Heart left ventricle (tissue), 16 donors: ENCODE results near the gene TCL1A. TPM values are rescaled to one million over a fixed set of nuclear protein-coding genes. Genes with fewer than 3 reads are reported as not detected.

Experiments used
- ATAC-seq, 4 donors: fragments of 200-7000 bp; cut with Tn5 transposase; one replicate each; pipeline ENCODE4 v1.9.1; 2020 to 2022; ENCODE audit warnings: moderate library complexity in 4 of 4, mild to moderate bottlenecking in 3 of 4, moderate number of reproducible peaks in 1 of 4
- DNase-seq, 5 donors: peaks; one replicate each; pipeline ENCODE4 v3.0.0-alpha.2; 2020
- H3K27ac ChIP-seq, 12 donors: fragments of 200-600 bp; sonication (generic) in 4 of 12; one replicate each; pipeline versions ENCODE4 v1.5.0 to v1.8.0; 2016 to 2022; ENCODE audit warnings: mild to moderate bottlenecking in 2 of 12
- H3K27me3 ChIP-seq, 9 donors: fragments of 200-600 bp; sonication (generic) in 2 of 9; one replicate each; pipeline versions ENCODE4 v1.5.1 to v1.8.0; 2016 to 2022; ENCODE audit warnings: mild to moderate bottlenecking in 3 of 9
- H3K36me3 ChIP-seq, 9 donors: fragments of 200-600 bp; sonication (generic) in 2 of 9; one replicate each; pipeline versions ENCODE4 v1.5.0 to v1.8.0; 2018 to 2022; ENCODE audit warnings: mild to moderate bottlenecking in 2 of 9
- H3K4me1 ChIP-seq, 12 donors: fragments of 200-600 bp; sonication (generic) in 4 of 12; one replicate each; pipeline versions ENCODE4 v1.5.0 to v1.8.0; 2016 to 2022; ENCODE audit warnings: mild to moderate bottlenecking in 3 of 12
- H3K4me3 ChIP-seq, 12 donors: fragments of 200-600 bp; sonication (generic) in 4 of 12; one replicate each; pipeline versions ENCODE4 v1.5.0 to v1.8.0; 2017 to 2022; ENCODE audit warnings: mild to moderate bottlenecking in 9 of 12, moderate library complexity in 4 of 12
- H3K9me3 ChIP-seq, 12 donors: fragments of 200-600 bp; sonication (generic) in 4 of 12; one replicate each; pipeline versions ENCODE4 v1.5.0 to v1.8.0; 2016 to 2022; ENCODE audit warnings: mild to moderate bottlenecking in 1 of 12
- POLR2A ChIP-seq, 2 donors: fragments of 450-650 bp; IDR thresholded peaks; one replicate each; pipeline ENCODE4 v1.6.1; 2017; ENCODE audit warnings: antibody characterized with exemption in 2 of 2, mild to moderate bottlenecking in 2 of 2, moderate library complexity in 2 of 2
- WGBS, 4 donors: extraction: QIAGEN DNeasy Blood & Tissue Kit in 2 of 4; methylation state at CpG; one replicate each; pipeline versions ENCODE4 v1.1.5 to v1.1.7; 2013 to 2018; 5-methylcytosine and 5-hydroxymethylcytosine counted together
- intact Hi-C, 10 donors: fragments of 100-400 bp; cut with DNase I; formaldehyde crosslinking; loops; one replicate each; pipeline versions ENCODE4 v1.11.1 to v1.14.2; 2022
- polyA plus RNA-seq, 2 donors: library from polyadenylated mRNA; stranded (reverse); fragments of 200-250 nt; gene quantifications; one replicate each; pipeline ENCODE4 v1.2.3, GENCODE V29; 2013
- total RNA-seq, 9 donors: library from RNA; depleted of rRNA in 2 of 9; stranded (reverse); fragments of >200 nt in 2 of 9; fragmentation: NEBNext Ultra II Directional in 3 of 9; extraction: Animal tissue kit (Norgen Biotek cat#: 25700) in 3 of 9; gene quantifications; one replicate each; pipeline versions ENCODE4 v1.1.0 to v1.2.4, GENCODE V29; 2016 to 2023
- TF ChIP-seq, protein P1 (sequence below), 12 donors: fragments of 200-600 bp; sonication (generic) in 4 of 12; IDR thresholded peaks; one replicate each; pipeline versions ENCODE4 v1.5.0 to v1.8.0; 2018 to 2022; ENCODE audit warnings: antibody characterized with exemption in 12 of 12, mild to moderate bottlenecking in 5 of 12
- donor health status: ischemic (EF 13 %, LVEDD 7.1; RV severe dilation, severe dysfunction).
- donor health status: healthy with polysubstance abuse.
- donor health status: DM: no; HTN: yes; CAD: no.
- donor health status: DM: no; HTN: no; CAD: no.
- donor health status: ischemic (EF 25% LVEDD 6.9; RV normal size, moderate dysfunction).
- donor health status: ischemic (EF 25% LVEDD 5.7; RV mildly dilated, moderate dysfunction).
- donor health status: healthy.
- donor health status: DM: yes; HTN: yes; CAD: no.
- donor health status: ischemic (EF 35%, LVEDD 5.7; RV mildly dilated, moderate dysfunction).
- donor health status: nonischemic (EF 11% LVEDD 7.7; RV severe dilation, severe dysfunction).
- donor health status: DM: yes; HTN: yes; CAD: no.
- donor health status: PGD.
- donor health status: ischemic (EF 29% LVEDD 5.4; RV normal size, mild dysfunction).
- donor health status: nonischemic (EF 23%, LVEDD 6.1; RV moderate dilation, normal function).

The TCL1A gene
- total and polyA plus RNA-seq, 11 donors, result 0.26 TPM; not detected in 10

DNA sequence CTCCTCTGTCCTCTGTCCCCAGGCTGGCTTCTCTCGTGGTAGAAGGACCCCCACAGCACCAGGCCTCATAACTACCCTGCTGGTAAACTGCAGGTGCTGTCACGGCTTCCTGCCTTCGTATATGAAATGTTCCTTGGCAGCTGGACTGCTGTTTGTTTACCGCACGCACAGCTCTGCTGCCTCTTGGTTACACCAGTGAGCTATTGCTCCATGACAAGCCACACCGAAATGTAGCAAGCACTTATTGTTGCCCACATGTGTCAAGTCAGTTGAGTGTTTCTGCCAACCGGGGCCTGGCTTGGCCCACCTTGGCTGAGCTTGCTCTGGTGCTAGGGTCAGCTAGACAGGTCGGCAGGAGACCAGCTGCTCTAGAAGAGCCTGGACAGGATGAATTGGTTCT is 49.4 kb downstream of the TCL1A start:
- intact Hi-C loops, result no loop called here
- Histone ChIP-seq H3K27ac (no peak overlapping the region), H3K36me3 (no peaks in the 10 kb centered on the region), H3K4me1 (peaks cover 0 to 6% (median 0%) of the 10 kb centered on the region in 12 donors), H3K27me3 (peaks cover 0 to 38% (median 11%) of the 10 kb centered on the region in 9 donors), H3K9me3 (no peaks in the 10 kb centered on the region), H3K4me3 (no peak overlapping the region)
- no peak for TF ChIP-seq POLR2A (IDR thresholded peaks at IDR 0.05)
- TF ChIP-seq, protein P1, sequence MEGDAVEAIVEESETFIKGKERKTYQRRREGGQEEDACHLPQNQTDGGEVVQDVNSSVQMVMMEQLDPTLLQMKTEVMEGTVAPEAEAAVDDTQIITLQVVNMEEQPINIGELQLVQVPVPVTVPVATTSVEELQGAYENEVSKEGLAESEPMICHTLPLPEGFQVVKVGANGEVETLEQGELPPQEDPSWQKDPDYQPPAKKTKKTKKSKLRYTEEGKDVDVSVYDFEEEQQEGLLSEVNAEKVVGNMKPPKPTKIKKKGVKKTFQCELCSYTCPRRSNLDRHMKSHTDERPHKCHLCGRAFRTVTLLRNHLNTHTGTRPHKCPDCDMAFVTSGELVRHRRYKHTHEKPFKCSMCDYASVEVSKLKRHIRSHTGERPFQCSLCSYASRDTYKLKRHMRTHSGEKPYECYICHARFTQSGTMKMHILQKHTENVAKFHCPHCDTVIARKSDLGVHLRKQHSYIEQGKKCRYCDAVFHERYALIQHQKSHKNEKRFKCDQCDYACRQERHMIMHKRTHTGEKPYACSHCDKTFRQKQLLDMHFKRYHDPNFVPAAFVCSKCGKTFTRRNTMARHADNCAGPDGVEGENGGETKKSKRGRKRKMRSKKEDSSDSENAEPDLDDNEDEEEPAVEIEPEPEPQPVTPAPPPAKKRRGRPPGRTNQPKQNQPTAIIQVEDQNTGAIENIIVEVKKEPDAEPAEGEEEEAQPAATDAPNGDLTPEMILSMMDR (IDR thresholded peaks at IDR 0.05), result no peak
- WGBS, 4 donors, result 72 to 83% (median 78%) methylated on average over 3 to 8 of the region's 8 CpGs
- ATAC-seq (no peak), DNase-seq (no peak)

DNA sequence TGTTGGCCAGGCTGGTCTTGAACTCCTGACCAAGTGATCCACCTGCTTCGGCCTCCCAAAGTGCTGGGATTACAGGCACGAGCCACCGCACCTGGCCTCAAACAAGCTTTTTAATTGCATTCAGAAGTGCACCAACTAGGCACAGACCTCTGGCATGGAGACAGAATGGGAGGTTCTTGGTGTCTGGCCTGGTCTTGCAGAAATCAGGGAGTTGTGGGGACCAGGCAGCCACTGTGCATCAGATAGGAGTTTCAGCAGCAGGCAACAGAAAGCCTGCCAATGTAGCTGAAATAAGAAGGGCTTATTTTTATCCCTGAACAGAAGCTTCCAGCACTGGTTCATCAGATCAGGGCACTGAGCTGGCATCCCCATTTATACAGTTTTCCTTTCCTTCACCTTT is 49.9 kb downstream of the TCL1A start:
- H3K27ac ChIP-seq, result no peak overlapping the region
- DNase-seq (no peak), ATAC-seq (peak in 1 of 4 donors; percentile 66)
- intact Hi-C loops, result no loop called here
- TF ChIP-seq, protein P1 (IDR thresholded peaks at IDR 0.05), result no peak
- TF ChIP-seq POLR2A (IDR thresholded peaks at IDR 0.05), result no peak
- H3K4me3 ChIP-seq, result no peak overlapping the region
- H3K27me3 ChIP-seq, result peaks cover 0 to 39% (median 13%) of the 10 kb centered on the region in 9 donors
- no peaks in the 10 kb centered on the region for H3K36me3 ChIP-seq
- WGBS, 4 donors, result 82 to 87% (median 84%) methylated on average over 3 of the region's 3 CpGs
- peaks cover 0 to 6% (median 0%) of the 10 kb centered on the region in 12 donors for H3K4me1 ChIP-seq
- H3K9me3 ChIP-seq, result no peaks in the 10 kb centered on the region

DNA sequence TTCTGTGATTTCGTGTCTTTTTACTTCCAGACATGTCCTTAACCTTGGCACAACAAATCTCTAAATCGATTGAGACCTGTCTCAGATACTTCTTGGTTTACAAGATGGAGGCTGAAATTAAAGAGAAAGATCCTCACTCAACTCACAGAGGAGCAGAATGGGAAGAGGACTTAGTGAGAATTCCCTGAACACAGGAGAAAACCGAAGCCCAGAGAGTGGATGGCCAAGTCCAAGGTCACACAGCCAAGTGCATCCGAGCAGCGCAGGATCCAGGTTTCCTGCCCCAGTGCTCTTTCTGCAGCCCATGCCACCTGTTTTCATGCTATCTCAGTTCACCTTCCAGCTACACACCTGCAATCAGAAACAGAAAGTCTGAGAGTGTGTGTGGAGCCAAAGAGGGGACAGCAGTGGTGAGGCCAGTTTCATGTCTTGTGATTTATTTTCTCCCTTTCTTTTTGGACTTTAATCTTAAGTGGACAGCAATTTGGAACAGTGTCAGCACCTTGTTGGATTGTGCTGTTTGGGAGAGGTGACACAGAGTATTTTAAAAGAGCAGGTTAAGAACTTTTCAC is 50.6 kb downstream of the TCL1A start:
- DNase-seq (no peak), ATAC-seq (no peak)
- peaks cover 0 to 6% (median 0%) of the 10 kb centered on the region in 12 donors for H3K4me1 ChIP-seq
- H3K36me3 ChIP-seq, result no peaks in the 10 kb centered on the region
- peaks cover 0 to 39% (median 13%) of the 10 kb centered on the region in 9 donors for H3K27me3 ChIP-seq
- intact Hi-C loops, result no loop called here
- H3K27ac ChIP-seq, result no peak overlapping the region
- WGBS, 4 donors, result 73 to 85% (median 76%) methylated on average over 5 of the region's 5 CpGs
- no peaks in the 10 kb centered on the region for H3K9me3 ChIP-seq
- H3K4me3 ChIP-seq, result no peak overlapping the region
- TF ChIP-seq, protein P1 (IDR thresholded peaks at IDR 0.05), result no peak
- TF ChIP-seq POLR2A (IDR thresholded peaks at IDR 0.05), result no peak

DNA sequence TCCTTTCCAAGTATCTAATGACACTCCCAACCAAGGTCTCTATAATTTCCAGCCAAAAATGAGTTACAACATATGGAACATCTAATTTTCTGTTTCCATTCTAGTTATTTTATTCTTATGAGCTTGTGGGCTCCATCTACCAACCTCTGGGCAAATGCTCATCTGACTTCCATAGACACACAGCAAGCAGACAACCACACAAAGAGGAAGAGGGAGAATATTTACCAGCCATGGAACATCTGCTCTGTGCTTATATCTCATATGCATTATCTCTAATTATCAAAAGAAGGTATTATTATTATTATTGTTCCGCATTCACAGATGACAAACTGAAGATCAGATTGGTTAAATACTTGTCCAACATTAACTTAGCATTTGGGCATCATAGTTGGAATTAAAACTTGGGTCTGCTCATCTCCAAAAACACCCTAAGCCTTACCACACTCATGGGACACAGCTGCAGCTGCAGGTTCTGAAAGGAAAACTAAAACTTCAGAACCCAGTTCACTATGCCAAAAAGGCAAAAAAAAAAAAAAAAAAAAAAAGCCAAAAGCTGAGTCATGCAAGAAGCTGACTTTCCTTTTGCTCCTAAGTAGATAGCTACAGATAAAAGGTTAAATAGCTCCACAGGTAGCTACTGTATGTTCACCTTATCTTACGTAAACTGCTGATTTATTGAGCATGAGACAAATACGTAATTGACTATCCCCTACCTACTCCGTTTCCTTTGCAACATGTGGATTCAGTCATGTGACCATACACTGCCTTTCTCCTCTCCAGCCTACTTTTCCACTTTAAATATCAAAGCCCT is 51.3 kb downstream of the TCL1A start:
- Histone ChIP-seq H3K9me3 (no peaks in the 10 kb centered on the region), H3K27ac (no peak overlapping the region), H3K36me3 (no peaks in the 10 kb centered on the region), H3K4me3 (no peak overlapping the region), H3K4me1 (peaks cover 0 to 6% (median 0%) of the 10 kb centered on the region in 12 donors), H3K27me3 (peaks cover 0 to 38% (median 11%) of the 10 kb centered on the region in 9 donors)
- intact Hi-C loops, result no loop called here
- ATAC-seq (no peak), DNase-seq (no peak)
- no peak for TF ChIP-seq POLR2A (IDR thresholded peaks at IDR 0.05)
- TF ChIP-seq, protein P1 (IDR thresholded peaks at IDR 0.05), result no peak
- WGBS, 4 donors, result 47 to 64% (median 60%) methylated on average over 4 of the region's 4 CpGs
